ENCODE measurements around the gene TMEM145.

Gene TMEM145

GRCh38 chr19:42278452-42279154, 34.5 kb upstream of the TMEM145 start:
- no peak for DNase-seq

- DNase-seq, result no peak
These were observed 33.8 kb upstream of the TMEM145 start for GRCh38 chr19:42279155-42279901.

GRCh38 chr19:42279902-42280814, 33.0 kb upstream of the TMEM145 start:
- peak; percentile 93 for DNase-seq

- peak; percentile 75 for DNase-seq
These were observed 32.3 kb upstream of the TMEM145 start for GRCh38 chr19:42280815-42281145.

GRCh38 chr19:42281146-42281826, 31.8 kb upstream of the TMEM145 start:
- DNase-seq, result peak; percentile 52

- DNase-seq, result peak; percentile 54
These were observed 31.0 kb upstream of the TMEM145 start for GRCh38 chr19:42281827-42282762.

- no peak for DNase-seq
These were observed 30.3 kb upstream of the TMEM145 start for GRCh38 chr19:42282819-42283187.

GRCh38 chr19:42283188-42284065, 29.7 kb upstream of the TMEM145 start:
- DNase-seq, result peak; percentile 97

GRCh38 chr19:42284066-42284501, 29.0 kb upstream of the TMEM145 start:
- peak; percentile 90 for DNase-seq

GRCh38 chr19:42284591-42285341, 28.3 kb upstream of the TMEM145 start:
- DNase-seq, result no peak

GRCh38 chr19:42285541-42285941, 27.6 kb upstream of the TMEM145 start:
- DNase-seq, result no peak

GRCh38 chr19:42285988-42286348, 27.1 kb upstream of the TMEM145 start:
- DNase-seq, result no peak

- DNase-seq, result peak; percentile 55
These were observed 26.6 kb upstream of the TMEM145 start for GRCh38 chr19:42286349-42287016.

- DNase-seq, result no peak
These were observed 25.9 kb upstream of the TMEM145 start for GRCh38 chr19:42287017-42287826.

GRCh38 chr19:42287827-42288107, 25.3 kb upstream of the TMEM145 start:
- DNase-seq, result no peak

- DNase-seq, result no peak
These were observed 24.7 kb upstream of the TMEM145 start for GRCh38 chr19:42288387-42288786.

GRCh38 chr19:42288881-42289555, 24.1 kb upstream of the TMEM145 start:
- DNase-seq, result no peak

- no peak for DNase-seq
These were observed 23.5 kb upstream of the TMEM145 start for GRCh38 chr19:42289556-42290041.

Data from fibroblast of skin of scalp (primary cell).